Measurements from ENCODE around the gene CRABP2.

CRABP2 gene

GRCh38 chr1:156694690-156694962, 10.8 kb downstream of the CRABP2 start:
- H3K4me3 ChIP-seq = no peak overlapping the region
- H3K27ac ChIP-seq = peak overlapping the region in 13 of 21 experiments; percentile 16 to 84 (median 61)

GRCh38 chr1:156693848-156694689, 11.3 kb downstream of the CRABP2 start:
- Histone ChIP-seq H3K27ac (peak overlapping the region in 16 of 21 experiments; percentile 16 to 84 (median 56)), H3K4me3 (no peak overlapping the region)

- no peak overlapping the region for H3K4me3 ChIP-seq
- peak overlapping the region in 20 of 21 experiments; percentile 27 to 86 (median 68) for H3K27ac ChIP-seq
Measured at GRCh38 chr1:156692925-156693847, 12.2 kb downstream of the CRABP2 start.

GRCh38 chr1:156692441-156692924, 12.9 kb downstream of the CRABP2 start:
- Histone ChIP-seq H3K4me3 (peak overlapping the region in 2 of 7 experiments; percentile 6 to 12), H3K27ac (peak overlapping the region in 20 of 21 experiments; percentile 4 to 86 (median 68))

GRCh38 chr1:156691665-156692440, 13.5 kb downstream of the CRABP2 start:
- Histone ChIP-seq H3K4me3 (peak overlapping the region in 2 of 7 experiments; percentile 6 to 12), H3K27ac (peak overlapping the region in 20 of 21 experiments; percentile 4 to 86 (median 68))

GRCh38 chr1:156691191-156691590, 14.2 kb downstream of the CRABP2 start:
- no peak overlapping the region for H3K4me3 ChIP-seq
- H3K27ac ChIP-seq = peak overlapping the region in 16 of 21 experiments; percentile 5 to 86 (median 66)

- H3K27ac ChIP-seq = peak overlapping the region in 9 of 21 experiments; percentile 15 to 86 (median 73)
- no peak overlapping the region for H3K4me3 ChIP-seq
Measured at GRCh38 chr1:156690675-156691036, 14.7 kb downstream of the CRABP2 start.

GRCh38 chr1:156689953-156690674, 15.3 kb downstream of the CRABP2 start:
- Histone ChIP-seq H3K4me3 (peak overlapping the region in 2 of 7 experiments; percentile 2 to 13), H3K27ac (peak overlapping the region in 10 of 21 experiments; percentile 21 to 86 (median 72))

GRCh38 chr1:156689035-156689952, 16.1 kb downstream of the CRABP2 start:
- Histone ChIP-seq H3K4me3 (peak overlapping the region in 3 of 7 experiments; percentile 2 to 13 (median 11)), H3K27ac (peak overlapping the region in 6 of 21 experiments; percentile 25 to 86 (median 40))

- H3K4me3 ChIP-seq = no peak overlapping the region
- peak overlapping the region in 6 of 21 experiments; percentile 6 to 76 (median 22) for H3K27ac ChIP-seq
Measured at GRCh38 chr1:156684227-156684782, 21.1 kb downstream of the CRABP2 start.

GRCh38 chr1:156682166-156682890, 23.1 kb downstream of the CRABP2 start:
- Histone ChIP-seq H3K4me3 (no peak overlapping the region), H3K27ac (no peak overlapping the region)

- H3K27ac ChIP-seq = no peak overlapping the region
- no peak overlapping the region for H3K4me3 ChIP-seq
Measured at GRCh38 chr1:156681196-156681960, 24.0 kb downstream of the CRABP2 start.

GRCh38 chr1:156680056-156680455, 25.3 kb downstream of the CRABP2 start:
- H3K27ac ChIP-seq = no peak overlapping the region

GRCh38 chr1:156677616-156678596, 27.5 kb downstream of the CRABP2 start:
- H3K4me3 ChIP-seq = peak overlapping the region in 6 of 7 experiments; percentile 25 to 42 (median 36)
- H3K27ac ChIP-seq = peak overlapping the region in 4 of 21 experiments; percentile 17 to 57 (median 54)

More at GRCh38 chr1:156680056-156680455, 25.3 kb downstream of the CRABP2 start:
- H3K4me3 ChIP-seq = no peak overlapping the region

Measured in skin epidermis (tissue), 12 donors.